ENCODE measurements around the gene AKAP13.
A peak's percentile ranks its signal among the peaks of the same experiment; 100 is the strongest.

Gene AKAP13

DNA sequence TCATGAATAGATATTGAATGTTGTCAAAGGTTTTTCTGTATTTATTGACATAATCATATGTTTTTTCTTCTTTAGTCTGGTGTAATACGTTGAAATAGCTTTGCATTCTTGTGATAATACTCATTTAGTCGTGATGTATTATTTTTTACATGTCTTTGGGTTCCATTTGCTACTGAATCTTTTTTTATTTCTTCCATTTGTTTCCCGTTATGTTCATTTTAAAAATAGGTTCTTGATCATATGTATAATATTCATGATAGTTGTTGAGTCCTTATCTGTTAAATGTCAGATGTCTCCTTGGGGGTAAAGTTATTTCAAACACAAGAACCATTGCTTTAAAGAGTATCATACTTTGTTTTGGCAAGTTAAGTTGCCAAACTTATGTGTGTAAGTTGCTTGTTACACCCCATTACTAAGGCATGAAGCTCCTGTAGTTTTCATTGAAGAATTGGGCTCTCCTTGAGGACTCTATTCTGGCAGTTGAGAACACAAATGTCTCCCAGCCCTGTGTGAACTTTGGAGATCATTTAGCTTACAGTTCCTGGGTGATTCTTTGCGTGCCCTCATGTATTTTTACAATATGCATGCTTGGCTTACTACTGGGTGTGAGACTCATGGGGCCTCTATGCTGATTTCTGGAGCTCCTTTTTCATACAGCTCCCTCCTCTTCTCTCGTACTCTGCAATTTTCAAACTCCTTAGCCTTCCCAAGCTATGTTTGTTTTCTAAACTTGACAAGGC lies 8.3 kb downstream of the AKAP13 start:
- DNase-seq, result no peak

DNA sequence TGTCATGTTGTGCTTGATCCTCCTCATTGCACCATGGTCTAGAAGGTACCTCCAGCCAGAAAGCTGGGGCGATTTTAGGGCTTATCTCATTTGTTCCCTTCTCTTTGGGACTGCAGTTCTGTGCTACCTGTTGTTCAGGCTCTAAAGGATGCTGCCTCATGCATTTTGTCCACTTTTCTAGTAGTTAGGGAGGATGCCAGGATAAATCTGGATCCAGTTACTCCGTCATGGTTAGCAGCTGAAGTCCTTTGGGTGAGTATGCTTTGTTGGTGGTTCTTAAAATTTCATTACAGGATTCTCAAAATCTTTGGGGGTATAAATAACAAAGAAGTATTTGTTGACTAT lies 8.9 kb downstream of the AKAP13 start:
- DNase-seq, result no peak

DNA sequence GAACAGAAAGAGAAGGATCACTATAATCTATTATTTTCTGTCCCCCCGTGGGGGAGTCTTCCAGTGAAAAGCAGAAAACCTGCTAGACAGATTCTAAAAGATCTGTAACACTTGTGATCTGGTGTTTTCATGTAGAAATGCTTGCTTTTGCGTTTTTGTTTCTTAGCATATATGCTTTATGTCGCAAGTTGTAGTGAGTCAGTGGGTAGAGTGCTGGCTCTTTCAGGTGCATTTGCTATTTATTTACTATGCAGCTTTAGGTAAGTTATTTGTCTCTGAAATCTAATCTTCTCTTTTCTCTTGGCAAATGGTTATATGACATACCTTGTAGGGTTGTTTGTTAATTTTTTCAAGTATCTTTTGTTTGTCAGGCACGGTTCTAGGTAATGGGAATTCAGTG lies 9.4 kb downstream of the AKAP13 start:
- DNase-seq, result no peak

DNA sequence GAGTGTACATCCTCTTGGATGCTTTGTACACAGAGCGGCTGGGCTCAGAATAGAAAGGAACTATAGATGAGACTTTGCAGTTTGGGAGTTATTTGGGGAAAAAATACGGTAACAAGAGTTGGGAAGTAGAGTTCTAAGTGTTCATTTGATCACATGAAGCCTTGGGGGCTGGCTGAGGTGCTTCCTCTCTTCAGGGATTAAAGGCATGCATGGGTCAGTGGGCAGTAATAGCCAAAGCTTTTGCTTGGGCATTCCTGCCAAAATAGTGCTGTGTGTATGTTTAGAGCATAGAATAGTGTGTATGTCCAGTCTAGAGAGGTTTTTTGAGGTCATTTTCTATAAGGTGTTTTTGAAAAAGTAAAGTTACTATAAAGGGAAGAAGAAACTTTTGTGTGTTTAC lies 12.8 kb downstream of the AKAP13 start:
- no peak for DNase-seq

DNA sequence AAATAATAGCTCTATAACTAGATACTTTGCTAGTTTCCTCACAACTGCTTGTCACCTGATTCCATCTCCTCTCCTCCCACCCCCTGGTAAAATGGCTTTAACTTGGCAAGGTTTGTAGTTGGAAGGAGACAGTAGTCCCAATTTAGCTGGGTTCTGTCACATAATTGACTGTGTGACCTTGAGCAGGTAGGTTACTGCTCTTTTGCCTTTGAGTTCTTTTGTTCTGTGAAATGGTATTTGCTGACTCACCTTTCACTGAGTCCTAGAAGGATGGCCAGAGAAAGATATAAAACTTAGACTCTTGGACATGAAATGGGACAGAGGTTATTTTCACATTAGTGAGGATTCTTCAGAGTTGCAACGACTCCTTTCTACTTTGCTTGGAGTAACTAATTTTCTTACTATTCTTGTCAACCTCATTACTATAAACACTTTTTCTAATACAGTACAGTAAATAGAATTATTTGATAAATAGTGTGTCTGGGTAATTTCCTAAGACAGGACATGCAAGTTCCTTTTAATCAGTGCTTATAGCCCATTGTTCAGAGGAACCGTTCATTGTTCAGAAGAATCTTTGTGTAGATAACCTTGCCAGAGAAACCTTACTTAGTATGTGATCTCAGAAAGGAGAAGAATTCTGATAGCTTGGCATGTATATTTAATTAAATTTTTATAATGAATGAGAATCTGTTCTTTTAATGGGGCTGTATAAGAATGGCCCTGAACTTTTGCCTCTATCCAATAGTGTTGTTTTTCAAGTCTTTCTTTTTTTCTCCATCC lies 14.3 kb downstream of the AKAP13 start:
- no peak for DNase-seq

DNA sequence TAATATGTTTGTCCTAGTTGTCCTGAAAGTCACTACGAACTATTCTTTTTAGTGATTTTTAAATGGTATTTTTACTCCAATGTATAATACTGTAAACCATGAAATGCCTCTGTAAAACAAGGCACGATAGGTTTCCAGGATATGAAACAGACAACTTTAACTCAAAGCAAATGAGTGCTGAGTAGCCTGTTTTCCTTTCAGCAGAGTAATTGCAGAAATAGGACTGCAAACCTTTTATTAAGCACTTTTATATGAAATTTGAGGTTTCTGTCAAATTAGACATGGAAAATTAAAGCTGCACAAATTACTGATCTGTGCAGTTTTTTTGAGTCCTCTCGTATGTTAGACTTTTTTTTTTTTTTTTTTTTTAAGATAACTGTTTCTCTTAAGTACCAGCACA lies 16.2 kb downstream of the AKAP13 start:
- no peak for DNase-seq

DNA sequence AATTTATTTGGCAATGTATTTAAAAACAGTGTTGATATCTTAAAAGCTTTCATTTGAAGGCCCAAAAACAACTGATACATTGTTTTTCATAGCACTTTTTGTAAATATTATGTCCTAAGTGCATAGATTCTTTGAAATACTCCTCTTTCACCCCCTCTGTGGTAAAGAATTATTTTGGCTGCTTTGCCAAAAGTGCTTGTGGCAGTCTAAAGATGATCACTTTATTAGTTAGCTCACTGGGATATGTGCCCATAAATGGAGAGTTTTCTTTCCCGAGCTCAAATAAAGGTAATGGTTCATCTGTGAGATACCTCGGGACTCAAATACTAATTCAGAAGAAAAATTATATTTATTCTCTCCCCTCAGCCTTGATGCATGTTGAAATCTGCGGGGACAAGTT lies 16.7 kb downstream of the AKAP13 start:
- no peak for DNase-seq

DNA sequence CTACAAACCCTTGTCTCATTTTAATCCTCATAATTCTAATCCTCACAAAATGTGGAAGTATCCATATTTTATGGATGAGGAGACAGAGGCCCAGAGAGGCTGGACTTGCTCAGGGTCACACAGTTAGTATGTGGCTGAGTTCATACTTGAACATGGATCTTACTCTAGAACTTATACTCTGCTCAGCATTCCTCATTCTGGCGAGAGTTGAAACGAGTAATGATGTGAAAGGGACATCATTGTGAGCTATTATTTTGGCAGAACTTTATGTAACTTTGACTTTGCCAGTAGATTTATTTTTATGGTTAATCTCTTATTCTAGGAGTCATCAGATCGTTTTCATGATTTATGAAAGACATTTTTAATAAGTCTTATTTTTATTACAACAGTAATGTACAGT lies 17.5 kb downstream of the AKAP13 start:
- no peak for DNase-seq

DNA sequence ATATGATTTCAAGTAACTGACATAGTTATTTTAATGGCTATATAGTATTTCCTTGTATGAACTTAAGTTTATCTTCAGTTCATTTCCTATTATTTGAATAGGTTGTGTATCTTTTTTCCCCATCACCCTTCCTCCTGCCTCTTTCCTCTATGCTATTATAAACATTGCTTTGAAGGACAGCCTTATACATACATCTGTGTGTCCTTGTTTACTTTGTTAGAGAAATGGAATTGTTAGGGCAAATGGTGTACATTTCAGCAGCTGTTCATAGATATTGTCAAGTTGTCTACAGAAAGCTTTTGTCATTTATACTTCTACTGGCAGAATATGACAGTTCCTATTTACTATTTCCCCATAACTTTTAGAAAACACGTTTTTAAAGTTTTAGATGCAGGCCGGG lies 18.4 kb downstream of the AKAP13 start:
- DNase-seq, result no peak

DNA sequence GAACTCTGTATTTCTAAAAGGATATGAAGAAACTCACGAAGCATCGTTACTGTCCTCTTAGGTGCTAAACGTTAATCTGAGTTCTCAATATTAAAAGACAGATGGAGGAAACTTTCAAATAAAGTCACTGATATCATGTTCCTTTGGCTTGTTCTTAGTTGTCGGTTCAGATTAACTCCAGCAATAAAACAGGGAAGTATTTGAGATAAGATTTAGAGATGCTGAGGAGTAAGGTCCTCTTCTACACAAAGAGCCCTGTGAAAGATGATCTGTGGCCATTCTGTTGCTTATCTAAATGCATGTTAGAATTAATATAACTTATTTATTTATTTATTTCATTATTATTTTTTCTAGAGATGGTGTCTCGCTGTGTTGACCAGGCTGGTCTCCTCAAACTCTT lies 19.2 kb downstream of the AKAP13 start:
- DNase-seq, result no peak

DNA sequence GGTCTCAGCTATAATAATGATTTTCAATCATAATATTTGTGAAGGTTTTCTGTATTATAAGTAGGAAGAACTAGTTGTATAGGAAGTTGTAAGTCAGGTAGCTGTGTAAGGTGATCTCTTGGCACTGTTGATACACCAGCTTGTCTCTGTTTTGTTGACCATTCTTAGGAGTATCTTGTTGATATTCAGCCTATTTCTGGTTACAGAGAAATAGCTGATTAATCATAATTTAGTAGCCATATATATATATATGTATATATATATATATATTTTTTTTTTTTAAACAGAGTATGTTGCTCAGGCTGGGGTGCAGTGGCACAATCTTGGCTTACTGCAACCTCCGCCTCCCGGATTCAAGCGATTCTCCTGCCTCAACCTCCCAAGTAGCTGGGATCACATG lies 20.2 kb downstream of the AKAP13 start:
- no peak for DNase-seq

DNA sequence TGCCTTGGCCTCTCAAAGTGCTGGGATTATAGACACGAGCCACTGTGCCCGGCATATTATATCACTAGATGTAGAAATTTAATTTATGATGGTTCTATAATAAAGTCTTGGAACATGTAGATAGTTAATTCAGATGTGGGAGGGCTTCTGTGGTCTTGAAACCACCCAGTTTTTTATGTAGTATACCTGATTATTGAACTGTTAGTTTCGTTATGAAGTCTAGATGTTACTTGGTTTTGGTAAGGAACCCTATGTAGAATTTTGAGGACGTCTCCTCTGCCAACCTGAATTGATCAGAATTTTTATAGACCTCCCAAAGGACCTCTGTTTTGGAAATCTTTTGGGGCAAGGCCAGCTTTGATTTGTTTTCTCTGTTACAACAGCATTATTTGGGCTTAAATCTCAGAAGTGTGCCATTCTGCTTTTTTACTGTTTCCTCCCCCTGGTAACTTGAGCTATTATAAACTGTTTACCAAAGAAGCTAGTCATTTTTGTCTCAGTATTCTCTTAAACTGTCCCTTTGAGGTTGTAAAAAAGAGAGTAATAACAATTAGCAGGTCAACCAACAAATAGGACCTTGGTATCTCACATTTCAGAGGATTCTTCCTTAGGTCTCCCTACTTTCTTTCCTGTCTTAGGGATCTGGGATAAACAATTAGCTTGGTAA lies 20.8 kb downstream of the AKAP13 start:
- DNase-seq, result no peak

DNA sequence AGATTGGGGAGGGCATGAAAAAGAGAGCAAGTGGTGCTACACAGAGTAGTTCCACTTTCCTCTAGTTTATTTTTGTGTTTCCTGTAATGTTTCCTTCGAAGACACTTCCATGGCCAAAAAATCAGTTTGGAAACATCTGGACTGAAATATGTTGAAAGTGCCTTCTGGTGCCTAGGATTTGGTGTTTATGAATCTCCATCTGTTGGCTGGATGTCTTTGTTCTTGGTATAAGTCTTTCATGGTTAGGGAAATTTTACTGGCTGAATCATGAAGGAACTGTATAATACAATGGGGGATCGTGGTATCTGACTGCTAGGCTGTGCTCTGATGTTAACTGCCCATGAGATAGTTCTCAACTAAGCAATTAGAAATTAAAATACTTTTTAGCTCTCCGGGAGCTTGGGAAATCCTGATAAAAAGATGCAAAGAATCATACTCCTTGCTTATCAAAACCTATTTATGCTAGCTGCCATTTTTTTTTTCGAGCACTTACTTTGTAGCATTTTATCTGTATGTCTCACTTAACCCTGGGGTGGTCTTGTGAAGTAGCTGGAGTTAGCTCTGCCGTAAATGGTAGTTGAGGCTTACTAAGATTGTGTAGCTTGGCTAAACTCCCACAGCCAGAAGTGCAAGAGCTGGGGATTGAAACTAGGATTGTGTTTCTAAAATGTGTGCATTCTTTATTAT lies 21.9 kb downstream of the AKAP13 start:
- DNase-seq, result no peak

DNA sequence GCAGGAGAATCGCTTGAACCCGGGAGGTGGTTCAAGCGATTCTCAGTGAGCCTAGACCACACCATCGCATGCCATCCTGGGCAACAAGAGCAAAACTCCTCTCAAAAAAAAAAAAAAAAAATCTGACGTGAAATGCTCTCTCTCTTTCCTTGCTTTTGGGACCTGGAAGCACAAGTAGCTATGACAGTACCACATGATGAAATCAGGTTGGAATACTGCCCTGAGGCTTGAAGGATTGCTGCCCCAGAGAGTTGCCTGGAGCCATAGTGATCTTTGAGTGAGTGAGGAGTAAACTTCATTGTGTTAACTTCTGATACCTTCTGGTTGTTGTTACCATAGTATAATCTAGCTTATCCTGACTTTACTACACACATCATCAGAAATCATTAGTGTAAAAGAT lies 23.3 kb downstream of the AKAP13 start:
- DNase-seq, result no peak

DNA sequence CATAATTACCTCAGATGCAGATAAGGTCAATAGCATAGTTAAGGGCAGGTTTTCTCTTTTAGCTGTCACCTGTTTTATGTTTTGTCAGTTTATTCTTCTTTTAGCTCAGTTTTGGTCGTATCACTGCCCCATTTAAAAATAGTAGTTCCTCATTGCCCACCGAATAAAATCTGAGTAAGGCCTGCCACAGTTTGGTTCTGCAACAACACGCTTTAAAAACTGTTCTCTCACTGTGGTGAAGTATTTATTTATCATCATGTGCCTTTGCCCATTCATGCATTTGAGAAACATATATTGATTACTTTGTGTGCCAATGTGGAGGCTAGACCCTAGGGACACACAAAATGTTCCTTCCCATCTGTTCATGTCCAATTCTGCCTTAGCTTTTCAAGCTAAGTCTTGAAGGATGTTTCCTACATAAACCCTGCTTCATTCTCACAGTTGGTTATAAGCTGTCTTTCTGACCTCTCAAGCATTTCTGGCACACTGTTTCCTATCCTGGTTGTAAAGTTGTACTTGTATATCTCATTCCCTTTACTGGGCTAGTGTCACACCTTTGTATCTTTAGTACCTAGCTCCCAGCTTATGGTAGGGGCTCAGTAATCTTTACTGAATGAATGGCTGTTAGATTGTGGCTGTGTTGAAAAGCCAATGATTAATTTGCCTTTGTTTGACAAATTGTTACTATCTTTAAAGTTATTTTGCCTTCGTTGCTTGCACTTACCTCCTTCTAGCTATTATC lies 23.9 kb downstream of the AKAP13 start:
- no peak for DNase-seq

DNA sequence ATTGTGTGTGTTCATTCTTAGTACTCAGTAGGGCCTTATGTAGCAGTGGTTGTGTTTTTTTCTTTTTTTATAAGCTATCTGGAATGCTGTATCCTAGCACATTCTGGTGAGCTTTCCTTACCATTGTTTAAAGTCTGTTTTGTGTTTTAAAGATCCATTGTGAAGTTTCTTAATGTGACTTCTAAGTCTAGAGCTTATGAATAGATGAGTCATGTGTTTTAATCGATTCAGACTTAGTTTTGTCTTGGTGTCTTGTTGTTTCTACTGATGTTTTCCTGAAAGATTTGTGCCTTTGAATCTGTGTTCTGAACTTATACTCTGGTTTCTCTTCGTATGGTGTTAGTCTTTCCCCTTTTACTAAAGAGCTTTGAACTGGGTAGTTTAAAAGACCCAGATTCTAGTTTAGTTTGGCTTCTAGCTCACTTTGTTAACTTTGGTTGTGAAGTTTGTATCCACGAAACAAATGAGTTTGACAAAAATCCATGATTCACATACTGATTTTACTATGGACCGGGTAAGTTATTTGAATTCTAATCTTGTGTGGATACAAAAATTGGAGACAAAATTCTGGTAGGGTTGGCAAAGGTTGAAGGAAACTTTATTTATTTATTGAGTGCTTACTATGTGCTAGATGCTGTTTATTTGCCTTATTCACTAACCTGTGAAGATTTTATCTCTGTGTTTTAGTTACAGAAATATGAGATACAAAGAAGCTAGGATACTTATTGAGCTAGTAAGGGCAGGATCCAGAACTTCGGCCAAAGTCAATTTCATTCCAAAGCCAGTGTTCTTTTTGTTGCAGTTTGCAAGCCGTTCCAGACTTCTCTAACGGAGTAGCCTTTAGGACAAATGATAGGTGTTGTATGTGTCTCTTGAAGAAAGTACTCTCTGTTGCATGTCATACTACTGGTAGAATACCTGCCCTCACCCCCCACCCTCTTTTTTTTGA lies 24.8 kb downstream of the AKAP13 start:
- DNase-seq, result no peak

DNA sequence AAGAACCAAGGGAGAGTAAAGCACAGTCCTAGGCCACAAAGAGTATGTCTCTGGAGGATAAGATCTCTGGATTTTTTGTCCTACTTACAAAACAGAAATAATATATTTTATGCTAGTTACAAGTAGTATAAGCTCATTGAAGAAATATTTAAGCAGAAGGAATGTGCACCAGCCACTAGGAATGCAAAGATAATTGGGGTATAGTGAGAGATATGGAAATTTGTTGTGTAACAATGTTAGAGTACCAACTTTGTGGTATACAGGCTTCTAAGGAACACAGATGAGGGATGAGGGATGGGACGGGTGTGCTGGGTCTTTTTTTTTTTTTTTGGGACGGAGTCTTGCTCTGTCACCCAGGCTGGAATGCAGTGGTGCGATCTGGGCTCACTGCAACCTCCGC lies 26.5 kb downstream of the AKAP13 start:
- DNase-seq, result no peak

DNA sequence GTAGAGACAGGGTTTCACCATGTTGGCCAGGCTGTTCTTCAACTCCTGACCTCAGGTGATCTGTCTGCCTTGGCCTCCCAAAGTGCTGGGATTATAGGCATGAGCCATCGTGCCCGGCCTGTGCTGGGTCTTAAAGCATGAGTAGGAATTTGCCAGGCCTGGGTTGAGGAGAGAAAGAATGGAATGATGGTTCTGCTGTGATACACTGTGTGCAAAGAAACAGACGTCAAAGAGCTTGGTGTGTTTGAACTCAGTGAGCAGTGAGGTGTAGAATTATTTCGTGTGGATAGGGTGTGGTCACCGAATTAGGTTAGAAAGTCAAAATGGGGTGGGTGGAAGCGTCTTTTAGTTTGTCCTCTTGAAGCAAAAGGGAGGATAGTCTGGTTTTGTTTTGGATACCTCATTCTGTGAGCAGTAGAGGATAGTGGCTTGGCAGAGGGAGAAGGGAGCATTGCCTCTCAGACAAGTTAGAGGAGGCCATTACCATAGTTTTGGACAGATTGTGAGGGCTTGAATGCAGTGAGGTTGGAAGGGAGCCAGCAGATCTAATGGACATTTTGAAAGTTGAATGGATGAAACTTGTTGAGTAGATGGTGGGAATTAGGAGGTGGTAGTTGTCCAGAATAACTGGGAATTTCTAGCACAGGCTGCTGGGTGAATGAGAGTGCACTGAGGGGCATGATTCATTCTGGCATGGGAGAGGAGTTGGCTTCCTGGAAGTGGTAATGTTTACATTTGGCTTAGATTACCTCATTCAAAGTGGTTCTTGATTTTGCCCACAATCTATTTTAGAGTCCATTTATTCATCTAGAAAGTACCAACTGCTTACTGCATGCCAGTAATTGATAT lies 27.2 kb downstream of the AKAP13 start:
- peak in 3 of 51 donors; percentile 3 to 41 (median 6) for DNase-seq

DNA sequence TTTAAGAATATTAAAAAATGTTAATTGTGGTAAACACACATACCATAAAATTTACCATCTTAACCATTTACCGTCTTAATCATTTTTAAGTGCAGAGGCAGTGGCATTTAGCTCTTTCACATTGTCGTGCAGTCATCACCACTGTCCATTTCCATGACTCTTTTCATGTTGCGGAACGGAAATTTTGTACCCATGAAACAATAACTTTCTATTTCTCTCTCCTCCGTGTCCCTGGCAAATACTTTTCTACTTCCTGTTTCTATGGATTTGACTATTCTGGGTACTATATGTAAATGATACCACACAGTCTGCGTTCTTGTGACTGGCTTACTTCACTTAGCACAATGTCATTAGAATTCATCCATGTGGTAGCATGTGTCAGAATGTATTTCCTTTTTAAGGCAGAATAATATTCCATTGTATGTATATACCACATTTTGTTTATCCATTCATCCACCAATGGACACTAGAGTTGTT lies 27.9 kb downstream of the AKAP13 start:
- DNase-seq, result no peak
